SJSA1 (cell line): ENCODE results near the gene TRIM50. TPM values are rescaled to one million over a fixed set of nuclear protein-coding genes. Genes with fewer than 3 reads are reported as not detected.
A peak's percentile ranks its signal among the peaks of the same experiment; 100 is the strongest.
"Not testable (repeated sequence)": the region's sequence is repeated elsewhere in the genome, so short reads cannot be mapped to it uniquely, and the experiment has no call there.

Experiments
- DNase-seq, 2 experiments: peaks; one replicate each; pipeline ENCODE4 v3.0.0-alpha.2; 2015 to 2020; ENCODE audit warnings: low spot score in 2 of 2, low read depth in 1 of 2
- H3K27ac ChIP-seq: fragments of 250-450 bp; sonication (Bioruptor Pico); 2 replicates; pipeline ENCODE4 v1.5.1; 2020; ENCODE audit warnings: mild to moderate bottlenecking, moderate library complexity
- H3K27me3 ChIP-seq: fragments of 250-450 bp; sonication (Bioruptor Pico); replicated peaks from 2 replicates; pipeline ENCODE4 v1.5.1; 2020; ENCODE audit warnings: mild to moderate bottlenecking, moderate library complexity
- H3K36me3 ChIP-seq: fragments of 250-450 bp; sonication (Bioruptor Pico); 2 replicates; pipeline ENCODE4 v1.5.1; 2020; ENCODE audit warnings: mild to moderate bottlenecking
- H3K4me1 ChIP-seq: fragments of 250-450 bp; sonication (Bioruptor Pico); replicated peaks from 2 replicates; pipeline ENCODE4 v1.6.1; 2021; ENCODE audit warnings: mild to moderate bottlenecking
- H3K4me3 ChIP-seq: fragments of 250-450 bp; sonication (Bioruptor Pico); 2 replicates; pipeline ENCODE4 v1.5.1; 2020; ENCODE audit warnings: mild to moderate bottlenecking
- H3K9me3 ChIP-seq: fragments of 250-450 bp; sonication (Bioruptor Pico); replicated peaks from 2 replicates; pipeline ENCODE4 v1.5.1; 2020; ENCODE audit warnings: mild to moderate bottlenecking
- total RNA-seq: library from RNA; depleted of rRNA; stranded (reverse); fragments of >200 nt; shearing (Covaris generic); gene quantifications from 2 replicates; pipeline ENCODE4 v1.2.3, GENCODE V29; 2014

Gene TRIM50
- total RNA-seq, 1 experiment from 2014 or later, result not detected

GRCh38 chr7:73341877-73342276 lies 14.0 kb upstream of the TRIM50 start:
- no peaks in the 10 kb centered on the region for H3K27me3 ChIP-seq
- peak in 1 of 2 experiments; percentile 15 for DNase-seq
- H3K9me3 ChIP-seq, result no peaks in the 10 kb centered on the region
- H3K4me3 ChIP-seq, result no peak overlapping the region
- peaks cover 7% of the 10 kb centered on the region for H3K4me1 ChIP-seq
- H3K27ac ChIP-seq, result no peak overlapping the region
- no peaks in the 10 kb centered on the region for H3K36me3 ChIP-seq

- Histone ChIP-seq H3K27me3 (no peaks in the 10 kb centered on the region), H3K9me3 (no peaks in the 10 kb centered on the region), H3K4me1 (peaks cover 7% of the 10 kb centered on the region), H3K4me3 (no peak overlapping the region), H3K36me3 (no peaks in the 10 kb centered on the region), H3K27ac (no peak overlapping the region)
- DNase-seq, result no peak
Observed at GRCh38 chr7:73340514-73340913, 12.6 kb upstream of the TRIM50 start.

DNA sequence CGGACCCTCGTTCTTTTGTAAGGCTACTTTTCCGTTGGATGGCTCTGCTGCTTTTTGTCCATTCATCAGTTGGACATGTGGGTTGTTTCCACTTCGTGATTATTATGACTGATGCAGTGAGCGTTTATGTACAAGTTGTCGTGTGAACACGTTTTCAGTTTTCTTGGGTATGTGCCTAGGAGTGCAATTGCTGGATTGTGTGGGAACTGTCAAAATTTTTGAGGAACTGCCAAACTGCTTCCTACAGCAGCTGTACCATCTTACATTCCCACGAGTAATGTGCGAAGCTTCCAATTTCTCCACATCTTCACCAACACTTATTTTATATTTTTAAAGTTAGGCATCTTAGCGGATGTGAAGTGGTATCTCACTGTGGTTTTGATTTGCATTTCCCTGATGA lies 10.4 kb upstream of the TRIM50 start:
- H3K4me3 ChIP-seq, result no peak overlapping the region
- peaks cover 7% of the 10 kb centered on the region for H3K4me1 ChIP-seq
- H3K27me3 ChIP-seq, result no peaks in the 10 kb centered on the region
- DNase-seq, result no peak
- H3K9me3 ChIP-seq, result no peaks in the 10 kb centered on the region
- no peak overlapping the region for H3K27ac ChIP-seq
- no peaks in the 10 kb centered on the region for H3K36me3 ChIP-seq

GRCh38 chr7:73332447-73332846 lies 4.6 kb upstream of the TRIM50 start:
- no peak overlapping the region for H3K4me3 ChIP-seq

GRCh38 chr7:73330772-73331171 lies 2.9 kb upstream of the TRIM50 start:
- H3K36me3 ChIP-seq, result no peaks in the 10 kb centered on the region
- H3K4me3 ChIP-seq, result no peak overlapping the region
- 0 out of 2 replicates have a peak, but pooled peaks cover 4% of the 10 kb centered on the region for H3K4me1 ChIP-seq
- H3K27me3 ChIP-seq, result no peaks in the 10 kb centered on the region
- DNase-seq, result no peak
- no peak overlapping the region for H3K27ac ChIP-seq
- H3K9me3 ChIP-seq, result no peaks in the 10 kb centered on the region

More at GRCh38 chr7:73332447-73332846, 4.6 kb upstream of the TRIM50 start:
- H3K27ac ChIP-seq, result no peak overlapping the region
- H3K27me3 ChIP-seq, result no peaks in the 10 kb centered on the region
- 0 out of 2 replicates have a peak, but pooled peaks cover 4% of the 10 kb centered on the region for H3K4me1 ChIP-seq
- no peaks in the 10 kb centered on the region for H3K9me3 ChIP-seq
- H3K36me3 ChIP-seq, result no peaks in the 10 kb centered on the region
- no peak for DNase-seq

GRCh38 chr7:73329861-73330581 lies 2.1 kb upstream of the TRIM50 start:
- Histone ChIP-seq H3K36me3 (no peaks in the 10 kb centered on the region), H3K27me3 (no peaks in the 10 kb centered on the region), H3K4me1 (0 out of 2 replicates have a peak, but pooled peaks cover 4% of the 10 kb centered on the region), H3K4me3 (no peak overlapping the region), H3K9me3 (no peaks in the 10 kb centered on the region), H3K27ac (no peak overlapping the region)
- DNase-seq, result peak in 1 of 2 experiments; percentile 16

- DNase-seq, result no peak
- H3K27ac ChIP-seq, result no peak overlapping the region
- no peak overlapping the region for H3K4me3 ChIP-seq
- no peaks in the 10 kb centered on the region for H3K9me3 ChIP-seq
- H3K4me1 ChIP-seq, result 0 out of 2 replicates have a peak, but pooled peaks cover 4% of the 10 kb centered on the region
- no peaks in the 10 kb centered on the region for H3K27me3 ChIP-seq
- no peaks in the 10 kb centered on the region for H3K36me3 ChIP-seq
Observed at GRCh38 chr7:73328696-73329095, 814 bp upstream of the TRIM50 start.

GRCh38 chr7:73327449-73327848 lies 433 bp downstream of the TRIM50 start:
- H3K9me3 ChIP-seq, H3K4me1 ChIP-seq, H3K27me3 ChIP-seq, DNase-seq, H3K36me3 ChIP-seq, H3K27ac ChIP-seq, H3K4me3 ChIP-seq: not testable (repeated sequence)

DNA sequence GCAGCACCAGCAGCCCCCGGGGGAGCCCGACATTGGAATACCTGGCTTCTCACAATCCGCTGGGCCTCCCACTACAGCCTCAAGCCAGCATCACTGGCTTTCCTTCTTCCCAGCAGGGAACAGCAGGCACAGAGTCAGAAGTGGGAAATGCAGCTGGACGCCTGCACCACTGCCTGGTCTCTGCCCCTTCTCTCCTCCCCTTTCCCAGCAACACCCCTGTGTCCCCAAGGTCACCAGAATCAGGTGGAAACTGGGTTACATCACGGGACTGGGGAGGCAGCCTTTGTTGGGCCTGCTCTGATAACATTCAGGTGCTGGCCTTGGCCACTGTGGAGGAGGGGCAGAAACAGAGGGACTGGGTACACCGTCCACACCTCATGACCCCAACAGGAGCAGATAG lies 2.5 kb downstream of the TRIM50 start:
- H3K4me3 ChIP-seq, DNase-seq, H3K36me3 ChIP-seq, H3K9me3 ChIP-seq, H3K27ac ChIP-seq, H3K4me1 ChIP-seq, H3K27me3 ChIP-seq: not testable (repeated sequence)

- peak; percentile 21 to 54 for DNase-seq
- H3K27ac ChIP-seq, H3K4me3 ChIP-seq, H3K27me3 ChIP-seq, H3K36me3 ChIP-seq, H3K9me3 ChIP-seq, H3K4me1 ChIP-seq: not testable (repeated sequence)
Observed at GRCh38 chr7:73324081-73324845, 3.6 kb downstream of the TRIM50 start.

DNA sequence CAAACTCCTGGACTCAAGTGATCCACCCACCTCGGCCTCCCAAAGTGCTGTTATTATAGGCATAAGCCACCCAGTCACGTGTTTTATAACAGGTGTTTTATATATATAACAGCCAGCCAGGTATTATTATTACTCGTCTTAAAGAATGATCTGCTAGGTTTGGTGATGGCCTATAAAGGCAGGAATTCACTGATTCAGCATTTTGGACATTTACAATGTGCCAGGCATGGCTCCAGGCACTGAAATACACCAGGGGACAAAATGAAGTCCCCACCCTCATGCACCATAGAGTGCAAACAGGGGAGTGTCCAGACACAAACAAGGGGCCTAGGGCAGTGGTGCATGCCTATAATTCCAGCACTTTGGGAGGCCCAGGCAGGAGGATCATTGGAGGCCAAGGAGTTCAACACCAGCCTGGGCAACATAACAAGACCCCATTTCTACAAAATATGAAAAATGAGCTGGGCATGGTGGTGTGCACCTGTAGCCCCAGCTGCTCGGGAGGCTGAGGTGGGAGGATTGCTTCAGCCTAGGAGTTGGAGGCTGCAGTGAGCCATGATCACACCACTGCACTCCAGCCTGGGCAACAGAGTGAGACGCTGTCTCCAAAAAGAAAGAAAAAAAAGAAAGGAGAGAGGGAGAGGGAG lies 4.3 kb downstream of the TRIM50 start:
- not testable (repeated sequence) for H3K27me3 ChIP-seq, H3K4me3 ChIP-seq

GRCh38 chr7:73320009-73320408 lies 7.9 kb downstream of the TRIM50 start:
- not testable (repeated sequence) for H3K27ac ChIP-seq, H3K4me3 ChIP-seq, H3K4me1 ChIP-seq, H3K36me3 ChIP-seq, H3K27me3 ChIP-seq, DNase-seq, H3K9me3 ChIP-seq

More for the DNA sequence above, 4.3 kb downstream of the TRIM50 start:
- not testable (repeated sequence) for H3K4me1 ChIP-seq, DNase-seq, H3K27ac ChIP-seq, H3K36me3 ChIP-seq, H3K9me3 ChIP-seq

- H3K4me3 ChIP-seq, H3K36me3 ChIP-seq, H3K27me3 ChIP-seq, H3K27ac ChIP-seq, DNase-seq, H3K9me3 ChIP-seq, H3K4me1 ChIP-seq: not testable (repeated sequence)
Observed at GRCh38 chr7:73319541-73319940, 8.3 kb downstream of the TRIM50 start.

- not testable (repeated sequence) for H3K27ac ChIP-seq, H3K4me3 ChIP-seq, H3K36me3 ChIP-seq, H3K9me3 ChIP-seq, H3K4me1 ChIP-seq, H3K27me3 ChIP-seq, DNase-seq
Observed at GRCh38 chr7:73318656-73319204, 9.2 kb downstream of the TRIM50 start.
